Caco-2 (cell line): ENCODE data around the gene ZCCHC2. TPM values are rescaled to one million over a fixed set of nuclear protein-coding genes. Genes with fewer than 3 reads are reported as not detected.

ENCODE experiments used
- BruUV-seq: library from RNA; stranded (reverse); fragments of 400-500 nt; replicated peaks from 2 replicates; lab custom pipeline; 2021; lab: Mats Ljungman, UMichigan
- CTCF ChIA-PET: fragments of 300-600 bp; sonication (Branson Sonifier 250); formaldehyde crosslinking; loops from one replicate; lab custom pipeline; 2022; ENCODE audit warnings: antibody characterized with exemption; lab: Charles Lee
- POLR2A ChIA-PET: fragments of 300-600 bp; sonication (Branson Sonifier 250); formaldehyde crosslinking; loops from one replicate; lab custom pipeline; 2022; ENCODE audit warnings: antibody characterized with exemption; lab: Charles Lee
- DNase-seq, 2 experiments: peaks; one replicate each; pipeline versions ENCODE4 v3.0.0 to v3.0.0-alpha.2; 2020 to 2022
- H3K27me3 ChIP-seq: replicated peaks from 2 replicates; pipeline ENCODE4 v1.6.0; 2011; ENCODE audit warnings: low read length; ENCODE audit not compliant: control insufficient read depth, insufficient read depth
- H3K36me3 ChIP-seq: 2 replicates; pipeline ENCODE4 v1.5.1; 2011; ENCODE audit warnings: low read length; ENCODE audit not compliant: control insufficient read depth, insufficient read depth
- H3K4me1 ChIP-seq: fragments of 250-450 bp; sonication (Bioruptor Pico); 2 replicates; pipeline ENCODE4 v1.5.1; 2020; ENCODE audit warnings: mild to moderate bottlenecking
- H3K4me3 ChIP-seq: 2 replicates; pipeline ENCODE4 v1.5.1; 2011; ENCODE audit warnings: low read depth, mild to moderate bottlenecking, control low read depth, low read length
- H3K9me3 ChIP-seq: fragments of 250-450 bp; sonication (Bioruptor Pico); 2 replicates; pipeline ENCODE4 v1.5.1; 2020; ENCODE audit warnings: mild to moderate bottlenecking, moderate library complexity
- H3K27ac Mint-ChIP-seq: one replicate; pipeline ENCODE4 v1.8.0; 2022; ENCODE audit warnings: mixed read lengths; ENCODE audit not compliant: unreplicated experiment
- H3K27me3 Mint-ChIP-seq: one replicate; pipeline ENCODE4 v1.8.0; 2022; ENCODE audit warnings: mixed read lengths; ENCODE audit not compliant: insufficient read depth, unreplicated experiment
- H3K36me3 Mint-ChIP-seq: one replicate; pipeline ENCODE4 v1.8.0; 2022; ENCODE audit warnings: mild to moderate bottlenecking, mixed read lengths; ENCODE audit not compliant: insufficient read depth, unreplicated experiment
- H3K4me1 Mint-ChIP-seq: one replicate; pipeline ENCODE4 v1.8.0; 2022; ENCODE audit warnings: low read depth, mixed read lengths; ENCODE audit not compliant: unreplicated experiment
- H3K4me3 Mint-ChIP-seq: one replicate; pipeline ENCODE4 v1.8.0; 2022; ENCODE audit warnings: mild to moderate bottlenecking, moderate library complexity, mixed read lengths; ENCODE audit not compliant: unreplicated experiment
- H3K9me3 Mint-ChIP-seq: one replicate; pipeline ENCODE4 v1.8.0; 2022; ENCODE audit warnings: mixed read lengths; ENCODE audit not compliant: unreplicated experiment
- CTCF ChIP-seq, 2 experiments: fragments of 200-600 bp in 1 of 2; IDR thresholded peaks; 1 replicate in 1 of 2; 2 replicates in 1 of 2; pipeline versions ENCODE4 v1.5.1 to v1.8.0; 2011 to 2022; ENCODE audit warnings: antibody characterized with exemption in 1 of 2, control low read depth in 1 of 2, inconsistent platforms in 1 of 2, low read depth in 1 of 2, low read length in 1 of 2, mild to moderate bottlenecking in 1 of 2, moderate library complexity in 1 of 2; ENCODE audit not compliant: insufficient read depth in 1 of 2, severe bottlenecking in 1 of 2, unreplicated experiment in 1 of 2
- intact Hi-C: fragments of 100-400 bp; cut with micrococcal nuclease; formaldehyde crosslinking; loops from one replicate; pipeline ENCODE4 v1.10.0; 2022; ENCODE audit not compliant: unreplicated experiment
- total RNA-seq: library from RNA; stranded (reverse); gene quantifications from 2 replicates; pipeline ENCODE4 v1.2.3, GENCODE V29; 2022

The ZCCHC2 gene
- total RNA-seq, 1 experiment from 2014 or later = 6.9 TPM

- TSS peak; percentile 45 for BruUV-seq
- Histone ChIP-seq H3K4me1 (peaks cover 5% of the 10 kb centered on the region; the same call in 1 of the 2 replicates), H3K4me3 (no peak overlapping the region; the same call in 1 of the 2 replicates), H3K27me3 (no peaks in the 10 kb centered on the region), H3K36me3 (no peaks in the 10 kb centered on the region), H3K9me3 (no peaks in the 10 kb centered on the region)
- DNase-seq = no peak
- intact Hi-C loops = loop anchor here (10.0 kb wide), 1 partner anchor 337 kb away; the partner anchor contains the start of genes PIGN and RELCH
- ChIA-PET CTCF (no interaction called here), POLR2A (no interaction called here)
- Mint-ChIP-seq H3K4me1 (no peaks in the 10 kb centered on the region), H3K4me3 (peak overlapping the region; percentile 69), H3K9me3 (no peaks in the 10 kb centered on the region), H3K27me3 (no peaks in the 10 kb centered on the region), H3K27ac (no peak overlapping the region), H3K36me3 (no peaks in the 10 kb centered on the region)
- no peak for TF ChIP-seq CTCF (IDR thresholded peaks at IDR 0.05; ENCODE audit: insufficient read depth in 1 of 2, low read depth in 1 of 2, low read length in 1 of 2, severe bottlenecking in 1 of 2, unreplicated experiment in 1 of 2)
Observed at GRCh38 chr18:62521593-62521992, 1.2 kb upstream of the ZCCHC2 start.

GRCh38 chr18:62522178-62522503 lies 684 bp upstream of the ZCCHC2 start:
- CTCF ChIA-PET = no interaction called here
- Mint-ChIP-seq H3K27ac (no peak overlapping the region), H3K36me3 (no peaks in the 10 kb centered on the region), H3K9me3 (no peaks in the 10 kb centered on the region), H3K27me3 (no peaks in the 10 kb centered on the region), H3K4me3 (peak overlapping the region; percentile 69), H3K4me1 (no peaks in the 10 kb centered on the region)
- H3K36me3 ChIP-seq = no peaks in the 10 kb centered on the region
- no TSS peak for BruUV-seq
- no peak for DNase-seq
- POLR2A ChIA-PET = interaction anchor here (0.6 to 1.1 kb wide), 2 partner anchors 67 to 193 kb away, joined by 3 to 4 read pairs; no protein-coding TSS in a partner anchor
- H3K27me3 ChIP-seq = no peaks in the 10 kb centered on the region
- intact Hi-C loops = loop anchor here (1.0 to 10.0 kb wide), 2 partner anchors 97 to 337 kb away; partner anchors contain the start of genes PIGN and RELCH
- H3K9me3 ChIP-seq = no peaks in the 10 kb centered on the region
- no peak for TF ChIP-seq CTCF (IDR thresholded peaks at IDR 0.05; ENCODE audit: insufficient read depth in 1 of 2, low read depth in 1 of 2, low read length in 1 of 2, severe bottlenecking in 1 of 2, unreplicated experiment in 1 of 2)
- H3K4me3 ChIP-seq = peak overlapping the region; percentile 67
- peaks cover 7% of the 10 kb centered on the region for H3K4me1 ChIP-seq

DNA sequence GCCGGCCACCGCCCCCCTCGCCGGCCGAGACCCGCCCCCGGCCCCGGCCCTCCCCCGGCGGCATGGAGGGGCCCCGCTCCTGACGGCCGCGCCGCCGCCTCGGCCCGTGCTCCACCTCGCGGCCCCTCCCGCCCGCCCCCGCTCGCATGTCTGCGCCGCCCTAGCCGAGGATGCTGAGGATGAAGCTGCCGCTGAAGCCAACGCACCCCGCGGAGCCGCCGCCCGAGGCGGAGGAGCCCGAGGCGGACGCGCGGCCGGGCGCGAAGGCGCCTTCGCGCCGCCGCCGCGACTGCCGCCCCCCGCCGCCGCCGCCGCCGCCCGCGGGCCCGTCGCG lies 397 bp downstream of the ZCCHC2 start:
- intact Hi-C loops = loop anchor here (10.0 kb wide), 1 partner anchor 338 kb away; the partner anchor contains the start of genes PIGN and RELCH
- Histone ChIP-seq H3K4me3 (peak overlapping the region; percentile 69), H3K9me3 (no peaks in the 10 kb centered on the region), H3K27me3 (no peaks in the 10 kb centered on the region), H3K4me1 (peaks cover 10% of the 10 kb centered on the region), H3K36me3 (no peaks in the 10 kb centered on the region)
- Mint-ChIP-seq H3K4me1 (no peaks in the 10 kb centered on the region), H3K27me3 (no peaks in the 10 kb centered on the region), H3K9me3 (no peaks in the 10 kb centered on the region), H3K27ac (no peak overlapping the region), H3K4me3 (peak overlapping the region; percentile 69), H3K36me3 (no peaks in the 10 kb centered on the region)
- ChIA-PET CTCF (no interaction called here), POLR2A (interaction anchor here (0.6 kb wide), 1 partner anchor 118 kb away, joined by 3 read pairs; no protein-coding TSS in a partner anchor)
- no peak for DNase-seq
- TF ChIP-seq CTCF (IDR thresholded peaks at IDR 0.05; ENCODE audit: insufficient read depth in 1 of 2, low read depth in 1 of 2, low read length in 1 of 2, severe bottlenecking in 1 of 2, unreplicated experiment in 1 of 2) = no peak
- no TSS peak for BruUV-seq
